Right lobe of liver (tissue), 6 donors: ENCODE results near the gene CAND2. TPM values are rescaled to one million over a fixed set of nuclear protein-coding genes. Genes with fewer than 3 reads are reported as not detected.
"Not testable (repeated sequence)": the region's sequence is repeated elsewhere in the genome, so short reads cannot be mapped to it uniquely, and the experiment has no call there.

ENCODE experiments used
- ATAC-seq, 4 donors: fragments of 200-7000 bp; cut with Tn5 transposase; one replicate each; pipeline ENCODE4 v1.9.1; 2020; ENCODE audit warnings: mild to moderate bottlenecking in 4 of 4, moderate library complexity in 4 of 4
- DNase-seq, 3 donors: peaks; one replicate each; pipeline ENCODE4 v3.0.0-alpha.2; 2020
- H3K27ac ChIP-seq, 3 donors: fragments of 200-600 bp; one replicate each; pipeline ENCODE4 v1.8.0; 2022
- H3K27me3 ChIP-seq, 2 donors: fragments of 200-600 bp; one replicate each; pipeline ENCODE4 v1.8.0; 2022
- H3K36me3 ChIP-seq, 4 donors: fragments of 200-600 bp; sonication (generic) in 1 of 4; one replicate each; pipeline versions ENCODE4 v1.5.1 to v1.8.0; 2017 to 2022; ENCODE audit warnings: control low read depth in 1 of 4
- H3K4me1 ChIP-seq, 4 donors: fragments of 200-600 bp; sonication (generic) in 1 of 4; one replicate each; pipeline versions ENCODE4 v1.5.1 to v1.8.0; 2017 to 2022; ENCODE audit warnings: control low read depth in 1 of 4
- H3K4me3 ChIP-seq, 3 donors: fragments of 200-600 bp; one replicate each; pipeline ENCODE4 v1.8.0; 2022
- H3K9me3 ChIP-seq, 4 donors: fragments of 200-600 bp; sonication (generic) in 1 of 4; one replicate each; pipeline versions ENCODE4 v1.5.1 to v1.8.0; 2017 to 2022; ENCODE audit warnings: control low read depth in 1 of 4
- CTCF ChIP-seq, 4 donors: fragments of 200-600 bp in 3 of 4; fragments of 450-650 bp in 1 of 4; IDR thresholded peaks; one replicate each; pipeline versions ENCODE4 v1.5.1 to v1.8.0; 2016 to 2022; ENCODE audit warnings: antibody characterized with exemption in 4 of 4, mild to moderate bottlenecking in 2 of 4
- POLR2A ChIP-seq: fragments of 450-650 bp; IDR thresholded peaks from one replicate; pipeline ENCODE4 v1.6.1; 2017; ENCODE audit warnings: antibody characterized with exemption, mild to moderate bottlenecking
- WGBS: methylation state at CpG from one replicate; pipeline ENCODE4 v1.1.6; 2018; ENCODE audit warnings: low coverage, low lambda C conversion rate; ENCODE audit not compliant: insufficient coverage; ENCODE audit errors: missing lambda C conversion rate; 5-methylcytosine and 5-hydroxymethylcytosine counted together
- intact Hi-C, 2 donors: fragments of 100-400 bp; cut with DNase I; formaldehyde crosslinking; loops; one replicate each; pipeline versions ENCODE4 v1.11.2 to v1.14.1; 2022
- total RNA-seq, 6 experiments: library from RNA; depleted of rRNA in 2 of 6; stranded (reverse); fragments of >200 nt in 2 of 6; fragmentation: NEBNext Ultra II Directional in 3 of 6; extraction: Animal tissue kit (Norgen Biotek cat#: 25700) in 3 of 6; gene quantifications; one replicate each; pipeline versions ENCODE4 v1.1.0 to v1.2.4, GENCODE V29; 2016 to 2023
- donor health status: DM: no; HTN: yes; CAD: no.
- donor health status: DM: no; HTN: no; CAD: no.
- donor health status: DM: no; HTN: no; CAD: no.
- donor health status: DM: no; HTN: yes; CAD: no.
- donor health status: DM: no; HTN: yes; CAD: no.

CAND2 gene
- total RNA-seq, 6 experiments from 2014 or later, result 0.61 to 4.4 (median 0.77) TPM

GRCh38 chr3:12773030-12773709 is 23.3 kb upstream of the CAND2 start:
- Histone ChIP-seq H3K36me3 (no peaks in the 10 kb centered on the region), H3K27ac (no peak overlapping the region)
- WGBS, result 29% methylated on average over 2 of the region's 2 CpGs

DNA sequence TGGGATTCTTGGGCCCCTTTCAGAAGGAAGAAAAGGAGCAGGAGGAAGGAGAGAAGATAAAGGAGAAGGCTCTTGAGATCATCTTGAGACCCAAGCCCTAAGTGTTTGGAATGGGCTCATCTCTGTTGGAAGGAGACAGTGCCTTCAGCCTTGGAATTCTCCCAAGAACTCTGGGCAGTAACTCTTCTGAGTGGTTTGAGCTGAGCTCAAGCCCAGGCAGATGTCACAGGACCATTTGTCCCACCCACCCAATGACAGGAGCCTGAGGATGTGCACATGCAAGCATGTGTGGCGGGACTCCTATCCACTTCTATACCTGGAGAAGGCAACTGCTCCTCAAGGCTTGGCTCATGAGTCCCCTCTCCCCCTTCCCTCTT is 22.8 kb upstream of the CAND2 start:
- Histone ChIP-seq H3K36me3 (no peaks in the 10 kb centered on the region), H3K27ac (no peak overlapping the region), H3K9me3 (no peaks in the 10 kb centered on the region), H3K27me3 (no peaks in the 10 kb centered on the region), H3K4me1 (no peaks in the 10 kb centered on the region), H3K4me3 (no peak overlapping the region)
- no peak for DNase-seq
- intact Hi-C loops, result no loop called here
- ATAC-seq, result no peak
- WGBS, result no CpG with 5 or more reads among the region's 1 CpG
- TF ChIP-seq CTCF (IDR thresholded peaks at IDR 0.05) (no peak), POLR2A (no peak)

More at GRCh38 chr3:12773030-12773709, 23.3 kb upstream of the CAND2 start:
- H3K27me3 ChIP-seq, result no peaks in the 10 kb centered on the region
- TF ChIP-seq CTCF (IDR thresholded peaks at IDR 0.05), result no peak
- TF ChIP-seq POLR2A, result no peak
- H3K4me1 ChIP-seq, result no peaks in the 10 kb centered on the region
- H3K9me3 ChIP-seq, result no peaks in the 10 kb centered on the region
- DNase-seq (no peak), ATAC-seq (no peak)
- H3K4me3 ChIP-seq, result no peak overlapping the region
- intact Hi-C loops, result no loop called here

GRCh38 chr3:12774619-12775018 is 21.9 kb upstream of the CAND2 start:
- no peak for TF ChIP-seq CTCF (IDR thresholded peaks at IDR 0.05)
- TF ChIP-seq POLR2A, result no peak
- ATAC-seq, result no peak
- Histone ChIP-seq H3K4me1 (no peaks in the 10 kb centered on the region), H3K9me3 (no peaks in the 10 kb centered on the region), H3K36me3 (no peaks in the 10 kb centered on the region), H3K4me3 (no peak overlapping the region), H3K27me3 (no peaks in the 10 kb centered on the region), H3K27ac (no peak overlapping the region)
- intact Hi-C loops, result no loop called here
- WGBS, result 40% methylated on average over 3 of the region's 4 CpGs
- no peak for DNase-seq

DNA sequence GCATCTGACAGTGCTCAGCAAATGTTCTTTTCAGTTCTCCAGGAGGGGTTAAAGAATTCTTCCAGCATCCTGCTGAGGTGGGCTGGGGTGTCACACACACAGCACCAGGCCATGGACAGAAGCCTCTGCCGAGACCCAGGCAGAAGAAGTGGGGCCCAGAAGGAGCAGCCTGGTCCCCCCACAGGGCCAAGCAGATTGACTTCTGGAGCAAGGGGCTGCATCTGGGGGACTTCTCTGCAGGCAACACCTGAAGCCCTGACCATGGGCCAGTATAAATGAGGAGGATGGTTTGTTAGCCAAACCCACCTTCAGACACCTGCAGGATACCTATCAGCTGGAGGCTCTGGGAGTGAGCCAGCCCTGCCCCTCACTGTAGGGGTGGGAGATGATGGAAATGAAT is 21.3 kb upstream of the CAND2 start:
- H3K27me3 ChIP-seq, result no peaks in the 10 kb centered on the region
- ATAC-seq (no peak), DNase-seq (no peak)
- no peak overlapping the region for H3K4me3 ChIP-seq
- H3K4me1 ChIP-seq, result no peaks in the 10 kb centered on the region
- no CpG with 5 or more reads among the region's 1 CpG for WGBS
- H3K27ac ChIP-seq, result no peak overlapping the region
- no peaks in the 10 kb centered on the region for H3K36me3 ChIP-seq
- intact Hi-C loops, result no loop called here
- H3K9me3 ChIP-seq, result no peaks in the 10 kb centered on the region
- TF ChIP-seq CTCF (IDR thresholded peaks at IDR 0.05) (no peak), POLR2A (no peak)

DNA sequence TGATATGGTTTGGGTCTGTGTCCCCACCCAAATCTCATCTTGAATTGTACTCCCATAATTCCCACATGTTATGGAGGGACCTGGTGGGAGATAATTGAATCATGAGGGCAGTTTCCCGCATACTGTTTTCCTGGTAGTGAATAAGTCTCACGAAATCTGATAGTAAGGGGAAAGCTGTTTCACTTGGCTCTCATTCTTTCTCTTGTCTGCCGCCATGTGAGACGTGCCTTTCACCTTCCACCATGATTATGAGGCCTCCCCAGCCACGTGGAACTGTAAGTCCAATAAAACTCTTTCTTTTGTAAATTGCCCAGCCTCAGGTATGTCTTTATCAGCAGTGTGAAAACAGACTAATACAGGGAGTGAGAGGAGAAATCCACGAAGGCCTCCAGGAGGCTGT is 20.5 kb upstream of the CAND2 start:
- DNase-seq, intact Hi-C loops, H3K4me3 ChIP-seq, H3K27ac ChIP-seq, ATAC-seq, H3K4me1 ChIP-seq, H3K27me3 ChIP-seq, H3K9me3 ChIP-seq, H3K36me3 ChIP-seq: not testable (repeated sequence)
- WGBS, result 57% methylated on average over 3 of the region's 6 CpGs
